OCI-M2 (cell line): ENCODE data around the gene XYLT1.

Experiments
- DNase-seq: peaks from one replicate; lab custom pipeline; 2025; ENCODE audit not compliant: unreplicated experiment; lab: John Stamatoyannopoulos, UW

XYLT1 gene

GRCh38 chr16:17126156-17126555 is 344.6 kb downstream of the XYLT1 start:
- DNase-seq, result no peak

- no peak for DNase-seq
These were observed 345.1 kb downstream of the XYLT1 start for GRCh38 chr16:17125671-17126070.

GRCh38 chr16:17117906-17118577 is 352.7 kb downstream of the XYLT1 start:
- DNase-seq, result no peak

- no peak for DNase-seq
These were observed 354.0 kb downstream of the XYLT1 start for GRCh38 chr16:17116595-17117322.

- DNase-seq, result no peak
These were observed 361.3 kb downstream of the XYLT1 start for GRCh38 chr16:17109413-17109812.

- DNase-seq, result no peak
These were observed 362.2 kb downstream of the XYLT1 start for GRCh38 chr16:17108596-17108995.

GRCh38 chr16:17107450-17107849 is 363.3 kb downstream of the XYLT1 start:
- DNase-seq, result no peak

GRCh38 chr16:17106243-17106791 is 364.4 kb downstream of the XYLT1 start:
- no peak for DNase-seq

GRCh38 chr16:17105239-17105797 is 365.4 kb downstream of the XYLT1 start:
- no peak for DNase-seq

- DNase-seq, result no peak
These were observed 366.1 kb downstream of the XYLT1 start for GRCh38 chr16:17104654-17105053.

- DNase-seq, result no peak
These were observed 367.5 kb downstream of the XYLT1 start for GRCh38 chr16:17103216-17103615.

GRCh38 chr16:17101646-17102045 is 369.1 kb downstream of the XYLT1 start:
- DNase-seq, result no peak

- DNase-seq, result no peak
These were observed 372.1 kb downstream of the XYLT1 start for GRCh38 chr16:17098685-17099084.

- no peak for DNase-seq
These were observed 386.6 kb downstream of the XYLT1 start for GRCh38 chr16:17084130-17084529.

- DNase-seq, result no peak
These were observed 387.1 kb downstream of the XYLT1 start for GRCh38 chr16:17083628-17084027.

GRCh38 chr16:17082095-17082882 is 388.5 kb downstream of the XYLT1 start:
- no peak for DNase-seq

- DNase-seq, result no peak
These were observed 390.7 kb downstream of the XYLT1 start for GRCh38 chr16:17080105-17080504.

- DNase-seq, result no peak
These were observed 391.7 kb downstream of the XYLT1 start for GRCh38 chr16:17078931-17079631.

- DNase-seq, result no peak
These were observed 393.8 kb downstream of the XYLT1 start for GRCh38 chr16:17076818-17077498.

- no peak for DNase-seq
These were observed 394.5 kb downstream of the XYLT1 start for GRCh38 chr16:17076092-17076754.
